PC-3 (cell line): ENCODE measurements around the gene IL17RB.

Source experiments
- EZH2 ChIP-seq: fragments of 300-600 bp; sonication (generic); IDR thresholded peaks from one replicate; pipeline ENCODE4 v1.6.1; 2017; ENCODE audit warnings: antibody characterized with exemption, mild to moderate bottlenecking, low read length; ENCODE audit not compliant: unreplicated experiment
- TF ChIP-seq, protein P1 (sequence below): fragments of 300-600 bp; sonication (generic); conservative IDR thresholded peaks from 2 replicates; pipeline ENCODE4 v1.5.1; 2017; ENCODE audit warnings: antibody characterized with exemption, low read depth, mild to moderate bottlenecking, low read length

DNA sequence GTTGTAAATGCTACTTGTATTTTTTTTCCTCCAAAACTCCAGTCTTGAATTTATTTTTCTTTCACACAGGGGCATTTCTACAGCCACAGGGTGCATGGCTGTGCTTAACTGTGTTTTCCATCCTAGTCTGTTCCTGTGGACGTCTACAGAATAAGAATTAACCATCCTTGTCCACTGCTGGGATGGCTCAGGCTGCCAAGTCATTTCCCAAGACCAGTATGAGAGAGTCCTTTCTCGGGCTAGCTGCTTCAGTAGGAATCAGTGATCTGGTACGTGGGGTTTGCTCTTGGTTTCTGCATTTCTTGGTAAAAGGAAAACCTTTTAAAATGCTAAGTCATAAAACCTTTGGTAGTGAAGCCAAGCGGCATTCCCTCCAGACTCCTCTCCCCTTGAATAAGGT, 29.9 kb upstream of the IL17RB start:
- TF ChIP-seq, protein P1, sequence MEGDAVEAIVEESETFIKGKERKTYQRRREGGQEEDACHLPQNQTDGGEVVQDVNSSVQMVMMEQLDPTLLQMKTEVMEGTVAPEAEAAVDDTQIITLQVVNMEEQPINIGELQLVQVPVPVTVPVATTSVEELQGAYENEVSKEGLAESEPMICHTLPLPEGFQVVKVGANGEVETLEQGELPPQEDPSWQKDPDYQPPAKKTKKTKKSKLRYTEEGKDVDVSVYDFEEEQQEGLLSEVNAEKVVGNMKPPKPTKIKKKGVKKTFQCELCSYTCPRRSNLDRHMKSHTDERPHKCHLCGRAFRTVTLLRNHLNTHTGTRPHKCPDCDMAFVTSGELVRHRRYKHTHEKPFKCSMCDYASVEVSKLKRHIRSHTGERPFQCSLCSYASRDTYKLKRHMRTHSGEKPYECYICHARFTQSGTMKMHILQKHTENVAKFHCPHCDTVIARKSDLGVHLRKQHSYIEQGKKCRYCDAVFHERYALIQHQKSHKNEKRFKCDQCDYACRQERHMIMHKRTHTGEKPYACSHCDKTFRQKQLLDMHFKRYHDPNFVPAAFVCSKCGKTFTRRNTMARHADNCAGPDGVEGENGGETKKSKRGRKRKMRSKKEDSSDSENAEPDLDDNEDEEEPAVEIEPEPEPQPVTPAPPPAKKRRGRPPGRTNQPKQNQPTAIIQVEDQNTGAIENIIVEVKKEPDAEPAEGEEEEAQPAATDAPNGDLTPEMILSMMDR = no peak
- TF ChIP-seq EZH2 = no peak
